Stimulated activated CD8-positive, alpha-beta memory T cell treated with anti-CD3 and anti-CD28 coated beads, Interleukin-15, amount 100 ng/mL, for 4 hours (primary cell): ENCODE results near the gene RAB24.
"Not testable (repeated sequence)": the region's sequence is repeated elsewhere in the genome, so short reads cannot be mapped to it uniquely, and the experiment has no call there.

ENCODE experiments used
- DNase-seq, 2 donors: peaks; one replicate each; pipeline ENCODE4 v3.0.0-alpha.2; 2020; ENCODE audit warnings: low read depth in 2 of 2

The RAB24 gene

GRCh38 chr5:177303121-177303924, at the start of gene RAB24, which contains the start of gene PRELID1:
Gene RAB24 (minus strand): TSS chr5:177303719. CDS start chr5:177303288, 431 bp downstream.
Gene PRELID1 (plus strand): TSS chr5:177303799. CDS start chr5:177303986, 187 bp downstream.
- DNase-seq, result peak; percentile 72 to 77

DNA sequence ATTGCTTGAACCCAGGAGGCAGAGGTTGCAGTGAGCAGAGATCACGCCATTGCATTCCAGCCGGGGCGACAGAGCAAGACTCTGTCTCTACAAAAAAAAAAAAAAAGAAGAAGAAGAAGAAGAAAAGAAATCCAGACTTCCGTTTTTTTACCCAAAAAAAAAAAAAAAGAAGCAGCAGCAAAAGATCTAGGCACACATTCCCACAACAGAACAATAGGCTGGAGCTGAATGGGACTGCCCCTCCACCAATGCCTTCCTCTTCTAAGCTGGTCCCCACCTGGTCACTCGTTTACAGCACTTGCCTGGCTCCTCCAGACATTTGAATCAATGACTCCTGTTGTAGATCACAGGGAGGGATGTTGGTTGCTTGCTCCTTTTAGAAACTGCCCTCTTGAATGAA, 49.6 kb upstream of the RAB24 start:
- DNase-seq, result no peak

DNA sequence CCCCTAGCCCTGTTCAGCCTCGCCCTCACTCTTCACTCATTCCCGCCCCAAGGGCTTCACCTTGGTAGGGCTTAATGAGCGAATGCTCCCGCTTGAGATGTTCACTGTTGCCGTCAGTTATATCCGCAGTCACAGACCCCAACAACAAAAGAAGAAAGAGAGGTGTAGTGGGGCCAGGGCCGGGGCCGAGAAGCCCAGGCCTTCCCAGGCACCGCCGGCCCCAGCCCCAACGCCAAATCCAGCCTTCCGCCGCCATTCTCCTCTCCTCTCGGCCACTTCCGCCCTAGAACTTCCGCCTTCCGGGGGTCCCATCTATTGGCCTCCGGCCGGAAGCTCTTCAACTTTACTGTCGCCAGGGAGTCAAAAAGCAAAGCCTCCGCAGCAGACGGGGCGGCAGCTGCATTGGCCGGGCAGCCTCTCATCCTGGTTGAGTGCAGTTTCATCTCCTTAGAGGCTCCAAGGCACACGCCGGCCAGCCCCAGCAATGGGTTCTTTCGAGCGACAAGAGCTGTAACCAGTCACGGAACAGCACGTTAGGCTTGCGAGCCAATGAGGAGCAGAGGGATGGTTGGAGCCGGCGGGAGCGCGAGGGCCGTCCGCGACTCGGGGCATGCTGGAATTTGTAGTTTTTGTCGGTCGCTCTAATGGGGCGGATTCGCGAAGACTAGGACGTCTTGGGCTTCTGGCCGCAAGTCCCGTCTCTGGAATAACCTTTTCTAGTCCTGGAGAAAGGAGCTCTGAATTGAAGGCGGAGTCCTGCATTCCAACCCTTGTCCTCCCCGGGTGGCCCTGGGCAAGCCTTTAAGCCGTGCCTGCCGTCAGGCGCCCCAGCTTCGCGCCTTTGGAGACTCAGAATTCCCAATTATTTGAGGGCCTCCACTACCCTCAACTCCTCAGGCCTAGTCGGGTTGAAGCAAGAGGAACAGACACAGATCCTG, 48.1 kb upstream of the RAB24 start, which contains the start of gene LMAN2:
LMAN2 (minus strand) TSS at position 277 of the 938 bp plus-strand sequence; CDS start at position 256, 21 bp downstream.
- DNase-seq, result peak; percentile 79 to 83

GRCh38 chr5:177350776-177351391, 47.4 kb upstream of the RAB24 start:
- no peak for DNase-seq

- no peak for DNase-seq
Observed at GRCh38 chr5:177349762-177350161, 46.2 kb upstream of the RAB24 start.

- no peak for DNase-seq
Observed at GRCh38 chr5:177349362-177349647, 45.8 kb upstream of the RAB24 start.

GRCh38 chr5:177347699-177348098, 44.2 kb upstream of the RAB24 start:
- DNase-seq, result no peak

GRCh38 chr5:177346820-177347219, 43.3 kb upstream of the RAB24 start:
- no peak for DNase-seq

GRCh38 chr5:177344891-177345290, 41.4 kb upstream of the RAB24 start:
- no peak for DNase-seq

- no peak for DNase-seq
Observed at GRCh38 chr5:177343777-177344176, 40.3 kb upstream of the RAB24 start.

DNA sequence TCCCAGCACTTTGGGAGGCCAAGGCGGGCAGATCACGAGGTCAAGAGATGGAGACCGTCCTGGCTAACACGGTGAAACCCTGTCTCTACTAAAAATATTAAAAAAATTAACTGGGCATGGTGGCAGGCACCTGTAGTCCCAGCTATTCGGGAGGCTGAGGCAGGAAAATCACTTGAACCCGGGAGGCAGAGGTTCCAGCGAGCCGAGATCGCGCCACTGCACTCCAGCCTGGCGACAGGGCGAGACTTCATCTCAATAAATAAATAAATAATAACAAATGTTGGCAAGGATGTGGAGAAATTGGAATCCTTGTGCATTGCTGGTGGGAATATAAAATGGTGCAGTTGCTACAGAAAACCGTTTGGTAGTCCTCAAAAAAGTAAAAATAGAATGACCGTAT, 39.5 kb upstream of the RAB24 start:
- DNase-seq, result not testable (repeated sequence)

GRCh38 chr5:177339107-177339638, 35.7 kb upstream of the RAB24 start:
- DNase-seq, result no peak

- DNase-seq, result no peak
Observed at GRCh38 chr5:177338251-177339106, 35.0 kb upstream of the RAB24 start.

DNA sequence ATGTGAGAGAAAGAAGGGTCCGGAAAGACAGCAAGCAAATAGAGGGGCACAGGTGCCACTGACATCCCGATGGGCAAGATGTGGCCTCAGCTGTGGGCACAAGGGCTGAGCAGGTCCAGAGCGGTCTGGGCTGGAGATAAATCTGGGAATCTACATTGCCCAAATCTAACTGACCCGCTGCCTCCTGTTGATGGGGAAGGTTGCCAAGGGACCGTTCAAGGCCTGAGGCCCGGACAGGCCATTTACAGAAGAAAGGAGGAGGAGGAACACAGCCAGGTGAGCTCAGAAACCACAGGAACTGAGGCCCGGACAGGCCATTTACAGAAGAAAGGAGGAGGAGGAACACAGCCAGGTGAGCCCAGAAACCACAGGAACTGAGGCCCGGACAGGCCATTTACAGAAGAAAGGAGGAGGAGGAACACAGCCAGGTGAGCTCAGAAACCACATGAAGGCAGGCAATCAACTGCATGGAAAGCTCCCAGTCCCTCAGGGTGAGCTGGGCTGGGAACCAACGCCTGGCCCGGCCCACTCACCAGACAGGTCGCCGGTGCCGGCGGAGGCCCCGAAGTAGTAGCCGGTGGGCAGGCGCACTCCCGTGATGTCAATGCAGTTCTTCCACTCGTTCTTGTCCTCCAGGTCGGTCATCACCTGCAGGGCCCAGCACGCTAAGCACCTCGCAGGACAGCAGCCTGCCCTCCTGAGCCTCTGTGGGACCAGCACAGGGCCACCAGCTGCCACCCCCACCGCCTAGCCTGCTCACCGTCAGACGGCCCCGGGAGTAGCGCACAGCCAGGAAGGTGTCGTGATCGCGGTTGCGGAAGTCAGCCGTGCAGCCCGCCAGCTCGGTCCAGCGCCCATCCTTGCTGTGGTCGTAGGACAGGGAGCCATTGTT, 33.3 kb upstream of the RAB24 start:
- no peak for DNase-seq

- DNase-seq, result no peak
Observed at GRCh38 chr5:177336112-177336511, 32.6 kb upstream of the RAB24 start.

GRCh38 chr5:177335701-177336065, 32.2 kb upstream of the RAB24 start:
- no peak for DNase-seq

DNA sequence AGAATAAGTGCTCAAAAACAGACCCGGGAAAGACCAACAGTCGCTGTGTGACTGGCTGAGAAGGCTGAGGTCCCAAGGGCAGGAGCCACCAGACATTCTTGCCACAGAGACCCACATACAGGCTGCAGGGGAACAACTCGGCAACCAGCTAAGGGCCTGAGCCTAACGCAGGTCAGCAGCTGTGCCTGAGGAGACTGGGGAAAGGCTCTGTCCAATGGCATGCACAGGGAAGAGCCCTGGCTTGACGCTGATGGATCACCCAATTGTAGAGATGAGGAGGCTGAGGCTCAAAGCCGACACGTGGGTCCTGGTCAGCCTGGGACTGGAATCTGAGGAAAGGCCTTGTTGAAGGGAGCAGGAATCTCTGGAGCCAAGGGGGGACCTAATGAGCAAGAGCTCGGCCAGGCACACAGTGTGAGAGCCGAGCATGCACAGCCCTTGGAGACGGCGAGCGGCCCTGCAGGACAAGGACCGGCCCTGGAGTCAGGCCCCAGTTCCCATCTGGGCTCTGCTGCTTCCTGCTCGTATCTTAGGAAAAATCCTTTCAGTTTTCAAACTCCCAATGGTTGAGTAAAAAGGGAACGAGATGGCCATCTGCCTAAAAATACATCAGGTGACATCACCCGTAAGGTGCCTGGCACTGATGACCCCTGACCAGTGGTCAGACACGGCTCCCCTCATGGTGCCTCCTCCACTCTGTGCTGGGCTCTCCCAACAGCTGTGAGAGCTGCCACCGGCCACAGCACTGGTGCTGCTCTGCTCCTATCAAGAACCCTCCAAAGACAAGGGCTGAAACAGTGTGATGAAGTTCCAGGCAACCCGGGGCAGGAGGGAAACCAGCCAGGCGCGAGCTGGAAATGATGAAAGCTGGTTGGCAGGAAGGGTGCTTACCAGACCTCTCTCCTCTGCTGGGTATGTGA, 31.5 kb upstream of the RAB24 start:
- no peak for DNase-seq

DNA sequence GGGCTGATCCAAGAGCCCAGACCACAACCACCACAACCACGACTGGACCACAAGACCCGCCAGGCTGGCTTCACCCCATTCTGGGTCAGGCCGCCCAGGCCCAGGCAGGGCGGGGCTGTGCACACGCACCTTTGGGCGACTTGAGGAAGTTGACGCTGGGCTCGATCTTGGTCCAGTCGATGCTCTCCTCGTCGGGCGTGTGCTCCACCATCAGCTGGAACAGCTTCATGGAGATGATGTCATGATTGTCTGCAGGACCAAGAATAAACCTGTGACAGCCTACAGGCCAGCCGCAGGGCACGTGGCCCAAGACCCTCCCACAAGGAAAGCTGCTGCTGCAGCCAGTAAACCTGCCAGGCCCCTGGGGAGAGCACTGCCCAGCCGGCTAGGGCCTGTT, 30.6 kb upstream of the RAB24 start:
- no peak for DNase-seq
